Right lobe of liver (tissue), 4 donors: Measurements from ENCODE around the gene CCDC15.
"Not testable (repeated sequence)": the region's sequence is repeated elsewhere in the genome, so short reads cannot be mapped to it uniquely, and the experiment has no call there.

ENCODE experiments used
- POLR2A ChIP-seq: fragments of 450-650 bp; IDR thresholded peaks from one replicate; pipeline ENCODE4 v1.6.1; 2017; ENCODE audit warnings: antibody characterized with exemption, mild to moderate bottlenecking
- TF ChIP-seq, protein P1 (sequence below), 4 donors: fragments of 200-600 bp in 3 of 4; fragments of 450-650 bp in 1 of 4; IDR thresholded peaks; one replicate each; pipeline versions ENCODE4 v1.5.1 to v1.8.0; 2016 to 2022; ENCODE audit warnings: antibody characterized with exemption in 4 of 4, mild to moderate bottlenecking in 2 of 4
- donor health status: DM: no; HTN: no; CAD: no.
- donor health status: DM: no; HTN: no; CAD: no.
- donor health status: DM: no; HTN: yes; CAD: no.

DNA sequence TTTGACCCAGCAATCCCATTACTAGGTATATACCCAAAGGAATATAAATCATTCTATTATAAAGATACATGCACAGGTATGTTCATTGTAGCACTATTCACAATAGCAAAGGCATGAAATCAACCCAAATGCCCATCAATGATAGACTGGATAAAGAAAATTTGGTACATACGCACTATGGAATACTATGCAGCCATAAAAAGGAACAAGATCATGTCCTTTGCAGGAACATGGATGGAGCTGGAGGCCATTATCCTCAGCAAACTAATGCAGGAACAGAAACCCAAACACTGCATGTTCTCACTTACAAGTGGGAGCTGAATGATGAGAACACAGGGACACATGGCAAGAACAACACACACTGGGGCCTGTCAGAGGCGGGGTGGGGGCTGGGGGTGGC is 102.1 kb downstream of the CCDC15 start:
- TF ChIP-seq, protein P1, sequence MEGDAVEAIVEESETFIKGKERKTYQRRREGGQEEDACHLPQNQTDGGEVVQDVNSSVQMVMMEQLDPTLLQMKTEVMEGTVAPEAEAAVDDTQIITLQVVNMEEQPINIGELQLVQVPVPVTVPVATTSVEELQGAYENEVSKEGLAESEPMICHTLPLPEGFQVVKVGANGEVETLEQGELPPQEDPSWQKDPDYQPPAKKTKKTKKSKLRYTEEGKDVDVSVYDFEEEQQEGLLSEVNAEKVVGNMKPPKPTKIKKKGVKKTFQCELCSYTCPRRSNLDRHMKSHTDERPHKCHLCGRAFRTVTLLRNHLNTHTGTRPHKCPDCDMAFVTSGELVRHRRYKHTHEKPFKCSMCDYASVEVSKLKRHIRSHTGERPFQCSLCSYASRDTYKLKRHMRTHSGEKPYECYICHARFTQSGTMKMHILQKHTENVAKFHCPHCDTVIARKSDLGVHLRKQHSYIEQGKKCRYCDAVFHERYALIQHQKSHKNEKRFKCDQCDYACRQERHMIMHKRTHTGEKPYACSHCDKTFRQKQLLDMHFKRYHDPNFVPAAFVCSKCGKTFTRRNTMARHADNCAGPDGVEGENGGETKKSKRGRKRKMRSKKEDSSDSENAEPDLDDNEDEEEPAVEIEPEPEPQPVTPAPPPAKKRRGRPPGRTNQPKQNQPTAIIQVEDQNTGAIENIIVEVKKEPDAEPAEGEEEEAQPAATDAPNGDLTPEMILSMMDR (IDR thresholded peaks at IDR 0.05): not testable (repeated sequence)
- TF ChIP-seq POLR2A: not testable (repeated sequence)
